HG03342 (cell line): ENCODE measurements around the gene PCAT7.

Experiments used
- ATAC-seq: cut with Tn5 transposase; IDR thresholded peaks from one replicate; pipeline ENCODE4 v1.9.1; 2021; ENCODE audit warnings: mild to moderate bottlenecking, moderate library complexity; ENCODE audit not compliant: unreplicated experiment

The PCAT7 gene

GRCh38 chr9:94600715-94601114 lies 45.8 kb downstream of the PCAT7 start:
- no peak for ATAC-seq

GRCh38 chr9:94602666-94603065 lies 47.8 kb downstream of the PCAT7 start:
- no peak for ATAC-seq

GRCh38 chr9:94603259-94604160 lies 48.6 kb downstream of the PCAT7 start:
- ATAC-seq = peak; percentile 42

- ATAC-seq = no peak
Observed at GRCh38 chr9:94606646-94607422, 52.0 kb downstream of the PCAT7 start.

- ATAC-seq = no peak
Observed at GRCh38 chr9:94607423-94607691, 52.5 kb downstream of the PCAT7 start.

- ATAC-seq = no peak
Observed at GRCh38 chr9:94610181-94610606, 55.3 kb downstream of the PCAT7 start.

- no peak for ATAC-seq
Observed at GRCh38 chr9:94611638-94612068, 56.8 kb downstream of the PCAT7 start.

- no peak for ATAC-seq
Observed at GRCh38 chr9:94612071-94612470, 57.2 kb downstream of the PCAT7 start.

- no peak for ATAC-seq
Observed at GRCh38 chr9:94613003-94613402, 58.1 kb downstream of the PCAT7 start.

GRCh38 chr9:94619026-94619425 lies 64.1 kb downstream of the PCAT7 start:
- no peak for ATAC-seq
